SK-N-SH treated with all-trans-retinoic acid at 6 μM for 48 hours (cell line): ENCODE data around the gene SLC39A10.

Source experiments
- ATAC-seq: fragments of 200-7000 bp; cut with Tn5 transposase; 3 replicates; pipeline ENCODE4 v1.9.1; 2020; ENCODE audit warnings: mild to moderate bottlenecking, moderate library complexity
- BACH2 ChIP-seq: fragments of 250-450 bp; sonication (Bioruptor Pico); IDR thresholded peaks from 2 replicates; pipeline ENCODE4 v1.9.0; 2021; ENCODE audit warnings: mild to moderate bottlenecking, borderline replicate concordance
- CREB5 ChIP-seq: fragments of 250-450 bp; sonication (Bioruptor Pico); IDR thresholded peaks from 2 replicates; pipeline ENCODE4 v1.5.1; 2020; ENCODE audit warnings: low read depth, mild to moderate bottlenecking, moderate library complexity
- CSDC2 ChIP-seq: fragments of 250-450 bp; sonication (Bioruptor Pico); IDR thresholded peaks from 2 replicates; pipeline ENCODE4 v1.5.0; 2020; ENCODE audit warnings: mild to moderate bottlenecking, moderate library complexity
- ESRRG ChIP-seq: fragments of 250-450 bp; sonication (Bioruptor Pico); IDR thresholded peaks from 2 replicates; pipeline ENCODE4 v1.6.1; 2021; ENCODE audit warnings: mild to moderate bottlenecking
- GLIS3 ChIP-seq: fragments of 250-450 bp; sonication (Bioruptor Pico); IDR thresholded peaks from 2 replicates; pipeline ENCODE4 v1.5.0; 2020; ENCODE audit warnings: mild to moderate bottlenecking, moderate library complexity
- ISL1 ChIP-seq: fragments of 250-450 bp; sonication (Bioruptor Pico); IDR thresholded peaks from 2 replicates; pipeline ENCODE4 v2.1.2; 2022; ENCODE audit warnings: mild to moderate bottlenecking, moderate library complexity
- OSR1 ChIP-seq: fragments of 250-450 bp; sonication (Bioruptor Pico); IDR thresholded peaks from 2 replicates; pipeline ENCODE4 v1.8.0; 2022; ENCODE audit warnings: moderate library complexity, mild to moderate bottlenecking, inconsistent platforms
- PATZ1 ChIP-seq: fragments of 250-450 bp; sonication (Bioruptor Pico); IDR thresholded peaks from 2 replicates; pipeline ENCODE4 v1.8.0; 2020; ENCODE audit warnings: mild to moderate bottlenecking, moderate library complexity, borderline replicate concordance
- PPARA ChIP-seq: fragments of 250-450 bp; sonication (Bioruptor Pico); IDR thresholded peaks from 2 replicates; pipeline ENCODE4 v1.5.0; 2020; ENCODE audit warnings: mild to moderate bottlenecking, borderline replicate concordance
- RARB ChIP-seq: fragments of 250-450 bp; sonication (Bioruptor Pico); IDR thresholded peaks from 2 replicates; pipeline ENCODE4 v1.8.0; 2021; ENCODE audit warnings: mild to moderate bottlenecking, moderate library complexity
- SNAI2 ChIP-seq: fragments of 250-450 bp; sonication (Bioruptor Pico); IDR thresholded peaks from 2 replicates; pipeline ENCODE4 v1.5.0; 2020; ENCODE audit warnings: mild to moderate bottlenecking, moderate library complexity
- TOX ChIP-seq: fragments of 250-450 bp; sonication (Bioruptor Pico); IDR thresholded peaks from 2 replicates; pipeline ENCODE4 v1.8.0; 2021; ENCODE audit warnings: mild to moderate bottlenecking, moderate library complexity, borderline replicate concordance
- TSHZ2 ChIP-seq: fragments of 250-450 bp; sonication (Bioruptor Pico); IDR thresholded peaks from 2 replicates; pipeline ENCODE4 v1.5.0; 2020; ENCODE audit warnings: mild to moderate bottlenecking, moderate library complexity
- ZC3H10 ChIP-seq: fragments of 250-450 bp; sonication (Bioruptor Pico); IDR thresholded peaks from 2 replicates; pipeline ENCODE4 v1.5.1; 2021; ENCODE audit warnings: mild to moderate bottlenecking, moderate library complexity
- ZFP30 ChIP-seq: fragments of 450-650 bp; formaldehyde crosslinking; IDR thresholded peaks from 2 replicates; pipeline ENCODE4 v1.5.0; 2022; ENCODE audit warnings: mild to moderate bottlenecking, moderate library complexity
- ZNF565 ChIP-seq: fragments of 450-650 bp; formaldehyde crosslinking; conservative IDR thresholded peaks from 2 replicates; pipeline ENCODE4 v1.5.0; 2020; ENCODE audit warnings: low read depth, mild to moderate bottlenecking, moderate library complexity
- ZNF70 ChIP-seq: fragments of 450-650 bp; formaldehyde crosslinking; IDR thresholded peaks from 2 replicates; pipeline ENCODE4 v1.5.0; 2020; ENCODE audit warnings: mild to moderate bottlenecking, moderate library complexity
- ZNF8 ChIP-seq: fragments of 450-650 bp; formaldehyde crosslinking; IDR thresholded peaks from 2 replicates; pipeline ENCODE4 v1.5.0; 2020; ENCODE audit warnings: mild to moderate bottlenecking, moderate library complexity
- TF ChIP-seq, protein P1 (sequence below): fragments of 250-450 bp; sonication (Bioruptor Pico); IDR thresholded peaks from 2 replicates; pipeline ENCODE4 v1.5.1; 2021; ENCODE audit warnings: mild to moderate bottlenecking, moderate library complexity
- TF ChIP-seq, protein P2 (sequence below): fragments of 250-450 bp; sonication (Bioruptor Pico); IDR thresholded peaks from 2 replicates; pipeline ENCODE4 v1.8.0; 2021; ENCODE audit warnings: low read depth, mild to moderate bottlenecking, moderate library complexity, borderline replicate concordance

Gene SLC39A10

DNA sequence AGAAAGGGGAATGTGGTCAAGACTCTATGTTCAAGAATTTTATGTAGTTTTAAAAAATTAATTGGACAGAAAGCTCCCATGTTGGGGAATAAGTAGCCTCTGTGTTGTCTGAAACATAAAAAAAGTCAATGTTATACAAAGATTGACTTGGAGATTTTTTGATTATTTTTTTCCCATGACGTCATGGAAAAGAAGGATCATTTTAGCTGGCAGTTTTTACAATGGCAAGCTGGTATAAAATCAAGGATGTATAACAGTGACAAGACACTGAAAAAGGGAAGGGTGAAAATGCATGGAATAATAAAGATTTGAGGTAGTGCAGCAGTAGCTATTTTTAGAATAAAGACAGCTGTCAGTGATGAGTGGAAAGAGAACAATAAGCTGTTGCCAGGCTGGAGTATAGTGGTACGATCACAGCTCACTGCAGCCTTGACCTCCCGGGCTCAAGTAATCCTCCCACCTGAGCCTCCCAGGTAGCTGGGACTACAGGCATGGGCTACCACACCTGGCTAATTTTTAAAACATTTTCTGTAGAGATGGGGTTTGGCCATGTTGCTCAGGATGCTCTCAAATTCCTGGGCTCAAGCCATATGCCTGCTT, 9.2 kb downstream of the SLC39A10 start (continued):
- TF ChIP-seq CREB5 (no peak), CSDC2 (CRISPR knock-in tag) (no peak), RARB (CRISPR knock-in tag) (no peak), ISL1 (no peak)
- TF ChIP-seq, protein P1, sequence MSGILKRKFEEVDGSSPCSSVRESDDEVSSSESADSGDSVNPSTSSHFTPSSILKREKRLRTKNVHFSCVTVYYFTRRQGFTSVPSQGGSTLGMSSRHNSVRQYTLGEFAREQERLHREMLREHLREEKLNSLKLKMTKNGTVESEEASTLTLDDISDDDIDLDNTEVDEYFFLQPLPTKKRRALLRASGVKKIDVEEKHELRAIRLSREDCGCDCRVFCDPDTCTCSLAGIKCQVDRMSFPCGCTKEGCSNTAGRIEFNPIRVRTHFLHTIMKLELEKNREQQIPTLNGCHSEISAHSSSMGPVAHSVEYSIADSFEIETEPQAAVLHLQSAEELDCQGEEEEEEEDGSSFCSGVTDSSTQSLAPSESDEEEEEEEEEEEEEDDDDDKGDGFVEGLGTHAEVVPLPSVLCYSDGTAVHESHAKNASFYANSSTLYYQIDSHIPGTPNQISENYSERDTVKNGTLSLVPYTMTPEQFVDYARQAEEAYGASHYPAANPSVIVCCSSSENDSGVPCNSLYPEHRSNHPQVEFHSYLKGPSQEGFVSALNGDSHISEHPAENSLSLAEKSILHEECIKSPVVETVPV (CRISPR knock-in tag), result no peak
- TF ChIP-seq, all 23 proteins: peak for 0

GRCh38 chr2:195667974-195668373, 10.9 kb downstream of the SLC39A10 start:
- no peak for ATAC-seq
- TF ChIP-seq PPARA (CRISPR knock-in tag) (no peak), GLIS3 (CRISPR knock-in tag) (no peak), ZNF565 (no peak), CSDC2 (CRISPR knock-in tag) (no peak), ZNF8 (CRISPR knock-in tag) (no peak), ESRRG (CRISPR knock-in tag) (no peak), ISL1 (no peak), CREB5 (no peak), ZC3H10 (CRISPR knock-in tag) (no peak), RARB (CRISPR knock-in tag) (no peak), ZFP30 (CRISPR knock-in tag) (no peak), ZNF70 (CRISPR knock-in tag) (no peak), TSHZ2 (CRISPR knock-in tag) (no peak), BACH2 (CRISPR knock-in tag) (no peak)
- TF ChIP-seq, protein P2, sequence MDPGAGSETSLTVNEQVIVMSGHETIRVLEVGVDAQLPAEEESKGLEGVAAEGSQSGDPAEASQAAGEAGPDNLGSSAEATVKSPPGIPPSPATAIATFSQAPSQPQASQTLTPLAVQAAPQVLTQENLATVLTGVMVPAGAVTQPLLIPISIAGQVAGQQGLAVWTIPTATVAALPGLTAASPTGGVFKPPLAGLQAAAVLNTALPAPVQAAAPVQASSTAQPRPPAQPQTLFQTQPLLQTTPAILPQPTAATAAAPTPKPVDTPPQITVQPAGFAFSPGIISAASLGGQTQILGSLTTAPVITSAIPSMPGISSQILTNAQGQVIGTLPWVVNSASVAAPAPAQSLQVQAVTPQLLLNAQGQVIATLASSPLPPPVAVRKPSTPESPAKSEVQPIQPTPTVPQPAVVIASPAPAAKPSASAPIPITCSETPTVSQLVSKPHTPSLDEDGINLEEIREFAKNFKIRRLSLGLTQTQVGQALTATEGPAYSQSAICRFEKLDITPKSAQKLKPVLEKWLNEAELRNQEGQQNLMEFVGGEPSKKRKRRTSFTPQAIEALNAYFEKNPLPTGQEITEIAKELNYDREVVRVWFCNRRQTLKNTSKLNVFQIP (CRISPR knock-in tag), result no peak
- TF ChIP-seq, protein P1 (CRISPR knock-in tag), result no peak

- no peak for ATAC-seq
- TF ChIP-seq ISL1, result no peak
- no peak for TF ChIP-seq RARB (CRISPR knock-in tag)
Observed at GRCh38 chr2:195670191-195670590, 13.2 kb downstream of the SLC39A10 start.

GRCh38 chr2:195671563-195671962, 14.5 kb downstream of the SLC39A10 start:
- no peak for ATAC-seq
- TF ChIP-seq, protein P1 (CRISPR knock-in tag), result no peak
- TF ChIP-seq PPARA (CRISPR knock-in tag) (no peak), RARB (CRISPR knock-in tag) (no peak), OSR1 (CRISPR knock-in tag) (no peak), ZNF8 (CRISPR knock-in tag) (no peak), CSDC2 (CRISPR knock-in tag) (no peak), PATZ1 (CRISPR knock-in tag) (no peak), TOX (no peak), SNAI2 (CRISPR knock-in tag) (no peak)
- TF ChIP-seq, protein P2 (CRISPR knock-in tag), result no peak
